ENCODE data around the gene JDP2. TPM values are rescaled to one million over a fixed set of nuclear protein-coding genes. Genes with fewer than 3 reads are reported as not detected.

The JDP2 gene
- total and polyA plus RNA-seq, 2 of the 4 experiments (the other 2 are of a cell fraction): 35.7 to 38.4 TPM

DNA sequence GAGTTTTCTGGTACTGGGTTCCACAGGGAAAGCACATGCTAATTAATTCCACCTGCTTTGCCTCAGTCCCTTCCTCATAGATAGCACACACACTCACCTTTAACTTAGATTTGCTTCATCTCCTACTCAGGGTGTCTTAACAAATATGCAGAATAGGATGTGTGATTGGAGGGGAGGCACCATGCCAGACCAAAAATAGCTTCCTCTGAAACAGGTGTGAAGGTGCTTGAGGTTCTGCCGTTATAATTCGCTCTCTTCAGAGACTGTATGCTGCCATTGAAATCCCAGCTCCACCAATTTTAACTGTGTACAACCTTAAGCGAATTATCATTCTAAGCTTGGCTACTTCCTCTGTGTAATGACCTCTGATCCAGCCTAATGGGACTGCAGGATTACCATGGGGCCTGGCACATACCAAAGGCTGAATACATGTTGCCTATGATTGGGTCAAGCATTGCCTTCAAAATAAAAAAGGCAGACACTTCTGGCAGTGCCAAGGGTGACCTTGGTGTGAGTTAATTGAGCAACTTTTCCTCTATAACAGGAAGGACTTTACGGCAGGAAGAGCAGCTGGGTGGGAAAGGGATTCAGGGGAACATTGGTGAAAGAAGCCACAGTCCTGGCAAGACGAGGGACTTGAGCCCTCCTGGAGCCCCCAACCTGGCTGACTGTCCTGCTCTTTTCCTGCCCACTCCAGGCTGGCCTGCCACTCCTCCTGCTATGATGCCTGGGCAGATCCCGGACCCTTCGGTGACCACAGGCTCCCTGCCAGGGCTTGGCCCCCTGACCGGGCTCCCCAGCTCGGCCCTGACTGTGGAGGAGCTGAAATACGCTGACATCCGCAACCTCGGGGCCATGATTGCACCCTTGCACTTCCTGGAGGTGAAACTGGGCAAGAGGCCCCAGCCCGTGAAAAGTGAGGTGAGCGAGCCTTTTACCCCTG lies 9.7 kb downstream of the JDP2 start:
- Histone ChIP-seq H3K56ac (ENCODE audit: extremely low read depth, insufficient read depth, low read length) (no peak overlapping the region), H3K79me1 (ENCODE audit: low read depth in 1 of 2, low read length in 2 of 2) (peaks cover 64 to 96% of the 10 kb centered on the region in 2 experiments), H3K14ac (replicated peaks; ENCODE audit: low read depth, low read length) (no peak overlapping the region), H3K4me2 (ENCODE audit: low read depth, low read length) (no peak overlapping the region), H3K27me3 (ENCODE audit: control insufficient read depth, insufficient read depth, low read length) (no peaks in the 10 kb centered on the region), H2BK120ac (ENCODE audit: low read depth, low read length) (no peak overlapping the region), H3K9me1 (ENCODE audit: insufficient read depth, low read length) (peaks cover 40% of the 10 kb centered on the region), H4K5ac (ENCODE audit: low read depth, low read length) (no peak overlapping the region), H4K20me1 (ENCODE audit: insufficient read depth, low read length) (peaks cover 96% of the 10 kb centered on the region), H4K8ac (ENCODE audit: low read depth in 2 of 2, low read length in 2 of 2) (no peak overlapping the region), H2AFZ (replicated peaks; ENCODE audit: low read length, poor library complexity) (no peak overlapping the region), H3K4ac (ENCODE audit: low read depth, low read length) (no peak overlapping the region), H3K36me3 (ENCODE audit: control insufficient read depth, insufficient read depth, low read length) (peaks cover 80% of the 10 kb centered on the region), H2AK5ac (ENCODE audit: low read depth, low read length) (no peak overlapping the region), H3K18ac (ENCODE audit: low read depth, low read length) (no peak overlapping the region), H3K27ac (ENCODE audit: insufficient read depth, low read length) (no peak overlapping the region), H4K91ac (ENCODE audit: insufficient read depth, low read depth, low read length) (no peak overlapping the region), H2BK5ac (ENCODE audit: low read depth, low read length, poor library complexity, severe bottlenecking) (no peak overlapping the region), H3K4me3 (ENCODE audit: insufficient read depth, low read depth, low read length) (no peak overlapping the region), H3K4me1 (ENCODE audit: control insufficient read depth, insufficient read depth, low read length) (peaks cover 27% of the 10 kb centered on the region), H3K9me3 (ENCODE audit: control insufficient read depth, insufficient read depth, low read length) (no peaks in the 10 kb centered on the region), H2AK9ac (replicated peaks; ENCODE audit: low read depth, low read length, poor library complexity) (no peak overlapping the region), H3K9ac (ENCODE audit: low read depth, low read length) (no peak overlapping the region), H3K23ac (ENCODE audit: low read depth, low read length) (no peak overlapping the region), H2BK20ac (ENCODE audit: low read depth, low read length) (no peak overlapping the region), H2BK15ac (ENCODE audit: low read depth, low read length) (no peak overlapping the region)
- ChIA-PET CTCF (no interaction called here), POLR2A (ENCODE audit: unreplicated experiment) (no interaction called here)
- intact Hi-C loops (cut with micrococcal nuclease): no loop called here
- dilution Hi-C loops (cut with HindIII; ENCODE audit: low sequenced_read_pairs, unreplicated experiment): no loop called here
- in situ Hi-C loops (cut with MboI; ENCODE audit: low sequenced_read_pairs): no loop called here
- ATAC-seq (ENCODE audit: low read depth) (no peak), DNase-seq (no peak)
- 79% methylated on average over 6 of the region's 14 CpGs; no CpG with 5 or more reads in 1 of the 2 experiments for WGBS, 2 experiments (ENCODE audit: extremely low coverage in 2 of 2, insufficient read length in 1 of 2)
- no TSS peak for BruUV-seq (replicated peaks)
- TF ChIP-seq, protein P1, sequence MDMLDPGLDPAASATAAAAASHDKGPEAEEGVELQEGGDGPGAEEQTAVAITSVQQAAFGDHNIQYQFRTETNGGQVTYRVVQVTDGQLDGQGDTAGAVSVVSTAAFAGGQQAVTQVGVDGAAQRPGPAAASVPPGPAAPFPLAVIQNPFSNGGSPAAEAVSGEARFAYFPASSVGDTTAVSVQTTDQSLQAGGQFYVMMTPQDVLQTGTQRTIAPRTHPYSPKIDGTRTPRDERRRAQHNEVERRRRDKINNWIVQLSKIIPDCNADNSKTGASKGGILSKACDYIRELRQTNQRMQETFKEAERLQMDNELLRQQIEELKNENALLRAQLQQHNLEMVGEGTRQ (IDR thresholded peaks at IDR 0.05; ENCODE audit: low read depth, low read length): no peak
- TF ChIP-seq RCOR1 (IDR thresholded peaks at IDR 0.05; ENCODE audit: insufficient replicate concordance, low read length): no peak
- TF ChIP-seq CHD1 (IDR thresholded peaks at IDR 0.05; ENCODE audit: low read depth, low read length): no peak
- no peak for TF ChIP-seq RAD21 (IDR thresholded peaks at IDR 0.05; ENCODE audit: low read length)
- no peak for TF ChIP-seq NFE2L2 (IDR thresholded peaks at IDR 0.05; ENCODE audit: low read depth, low read length)
- TF ChIP-seq MXI1 (IDR thresholded peaks at IDR 0.05; ENCODE audit: borderline replicate concordance, low read depth, low read length): no peak
- TF ChIP-seq BHLHE40 (IDR thresholded peaks at IDR 0.05; ENCODE audit: low read depth, low read length): no peak
- no peak for TF ChIP-seq RFX5 (IDR thresholded peaks at IDR 0.05; ENCODE audit: low read depth, low read length)
- TF ChIP-seq, protein P2, sequence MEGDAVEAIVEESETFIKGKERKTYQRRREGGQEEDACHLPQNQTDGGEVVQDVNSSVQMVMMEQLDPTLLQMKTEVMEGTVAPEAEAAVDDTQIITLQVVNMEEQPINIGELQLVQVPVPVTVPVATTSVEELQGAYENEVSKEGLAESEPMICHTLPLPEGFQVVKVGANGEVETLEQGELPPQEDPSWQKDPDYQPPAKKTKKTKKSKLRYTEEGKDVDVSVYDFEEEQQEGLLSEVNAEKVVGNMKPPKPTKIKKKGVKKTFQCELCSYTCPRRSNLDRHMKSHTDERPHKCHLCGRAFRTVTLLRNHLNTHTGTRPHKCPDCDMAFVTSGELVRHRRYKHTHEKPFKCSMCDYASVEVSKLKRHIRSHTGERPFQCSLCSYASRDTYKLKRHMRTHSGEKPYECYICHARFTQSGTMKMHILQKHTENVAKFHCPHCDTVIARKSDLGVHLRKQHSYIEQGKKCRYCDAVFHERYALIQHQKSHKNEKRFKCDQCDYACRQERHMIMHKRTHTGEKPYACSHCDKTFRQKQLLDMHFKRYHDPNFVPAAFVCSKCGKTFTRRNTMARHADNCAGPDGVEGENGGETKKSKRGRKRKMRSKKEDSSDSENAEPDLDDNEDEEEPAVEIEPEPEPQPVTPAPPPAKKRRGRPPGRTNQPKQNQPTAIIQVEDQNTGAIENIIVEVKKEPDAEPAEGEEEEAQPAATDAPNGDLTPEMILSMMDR (conservative IDR thresholded peaks at IDR 0.05; ENCODE audit: low read depth, low read length): no peak
- TF ChIP-seq MAZ (IDR thresholded peaks at IDR 0.05; ENCODE audit: borderline replicate concordance, low read depth, low read length): no peak
- TF ChIP-seq, protein P3, sequence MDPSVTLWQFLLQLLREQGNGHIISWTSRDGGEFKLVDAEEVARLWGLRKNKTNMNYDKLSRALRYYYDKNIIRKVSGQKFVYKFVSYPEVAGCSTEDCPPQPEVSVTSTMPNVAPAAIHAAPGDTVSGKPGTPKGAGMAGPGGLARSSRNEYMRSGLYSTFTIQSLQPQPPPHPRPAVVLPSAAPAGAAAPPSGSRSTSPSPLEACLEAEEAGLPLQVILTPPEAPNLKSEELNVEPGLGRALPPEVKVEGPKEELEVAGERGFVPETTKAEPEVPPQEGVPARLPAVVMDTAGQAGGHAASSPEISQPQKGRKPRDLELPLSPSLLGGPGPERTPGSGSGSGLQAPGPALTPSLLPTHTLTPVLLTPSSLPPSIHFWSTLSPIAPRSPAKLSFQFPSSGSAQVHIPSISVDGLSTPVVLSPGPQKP (IDR thresholded peaks at IDR 0.05; ENCODE audit: borderline replicate concordance, low read depth, low read length): no peak
- TF ChIP-seq POLR2A (IDR thresholded peaks at IDR 0.05; ENCODE audit: low read depth, low read length): no peak
- no peak for TF ChIP-seq MAFK (IDR thresholded peaks at IDR 0.05; ENCODE audit: low read depth, low read length)
- no peak for TF ChIP-seq FOS (IDR thresholded peaks at IDR 0.05; ENCODE audit: low read depth, low read length)
- no peak for TF ChIP-seq SMC3 (IDR thresholded peaks at IDR 0.05; ENCODE audit: low read depth, low read length)
